HG03432 (cell line): ENCODE measurements around the gene NOX5.

Source experiments
- ATAC-seq: cut with Tn5 transposase; IDR thresholded peaks from one replicate; pipeline ENCODE4 v1.9.1; 2021; ENCODE audit warnings: mild to moderate bottlenecking, moderate library complexity; ENCODE audit not compliant: unreplicated experiment

The NOX5 gene

DNA sequence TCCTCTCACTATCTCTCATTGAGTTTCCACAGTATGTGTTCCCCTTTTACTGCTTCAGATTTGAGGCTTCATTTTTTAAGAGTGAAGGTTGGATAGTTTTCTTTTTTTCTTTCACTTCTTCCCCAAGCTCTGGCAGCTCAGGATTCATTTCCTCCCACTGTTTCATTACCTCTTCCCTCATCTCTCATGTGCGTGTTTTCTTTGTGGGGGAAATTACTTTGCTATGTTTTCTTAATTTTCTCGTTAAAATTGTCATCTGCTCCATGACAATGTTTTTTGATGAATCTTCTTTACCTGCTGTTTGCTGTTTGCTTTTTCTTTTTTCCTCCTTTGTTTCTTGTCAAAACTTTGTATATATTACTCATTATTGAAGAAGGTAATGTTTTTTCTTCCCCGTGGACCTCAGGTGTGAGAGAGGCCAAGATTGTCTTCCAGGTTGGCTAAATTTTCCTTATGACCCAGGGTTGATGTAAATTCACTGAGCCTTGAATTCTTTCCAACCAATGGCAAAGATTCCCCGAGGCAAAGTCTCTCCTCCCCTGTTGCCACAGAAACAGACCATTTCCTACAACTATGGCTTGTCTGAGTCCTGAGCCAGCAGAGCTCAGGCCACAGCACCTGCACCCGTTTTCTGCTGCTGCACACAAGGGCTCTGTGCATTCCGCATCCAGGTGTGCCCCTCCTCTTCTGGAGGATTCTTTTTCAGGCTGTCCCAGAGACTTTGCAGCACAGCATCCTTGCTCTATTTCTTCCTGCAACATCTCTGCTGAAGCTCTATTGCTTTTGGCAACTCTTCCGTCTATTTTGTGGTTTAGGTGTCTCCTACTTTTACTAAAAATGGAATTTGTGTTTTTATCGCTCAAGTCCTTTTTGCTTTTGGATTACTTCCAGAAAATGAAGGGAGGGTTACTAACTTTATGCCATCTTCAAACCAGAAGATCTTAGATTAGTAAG, 66.1 kb downstream of the NOX5 start:
- ATAC-seq = no peak

DNA sequence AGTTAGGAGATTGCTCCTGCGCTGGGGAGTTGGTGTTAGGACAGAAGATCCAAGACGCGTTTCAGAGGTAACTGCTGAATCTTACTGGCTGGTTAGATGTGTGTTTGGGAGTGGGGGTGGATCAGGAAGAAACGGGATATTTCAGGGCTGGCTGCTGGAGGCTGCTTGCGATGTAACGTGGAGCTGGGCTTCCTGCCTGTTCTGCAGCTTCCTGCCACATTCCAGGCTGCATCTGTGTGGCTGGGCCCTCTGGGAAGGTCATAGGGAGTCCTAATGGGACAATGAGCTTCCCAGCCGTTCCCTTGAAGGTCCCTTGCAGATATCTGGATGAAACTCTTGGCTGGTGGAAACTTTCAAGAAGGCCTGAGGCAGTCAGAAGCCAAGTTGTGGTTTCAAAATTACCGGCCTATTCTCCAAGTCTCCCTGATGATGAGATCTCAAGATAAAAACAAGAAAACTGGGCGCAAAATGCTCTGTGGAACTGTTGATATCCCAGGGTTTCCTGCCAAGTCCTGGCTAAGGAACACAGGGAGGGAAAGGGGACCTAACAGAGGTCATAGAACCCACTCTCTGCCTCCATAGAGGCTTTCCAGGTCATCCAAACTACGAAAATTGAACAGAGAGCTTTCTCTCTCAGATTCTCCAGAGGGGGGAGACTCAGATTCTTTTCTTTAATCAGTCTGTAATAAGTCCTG, 67.0 kb downstream of the NOX5 start:
- no peak for ATAC-seq

DNA sequence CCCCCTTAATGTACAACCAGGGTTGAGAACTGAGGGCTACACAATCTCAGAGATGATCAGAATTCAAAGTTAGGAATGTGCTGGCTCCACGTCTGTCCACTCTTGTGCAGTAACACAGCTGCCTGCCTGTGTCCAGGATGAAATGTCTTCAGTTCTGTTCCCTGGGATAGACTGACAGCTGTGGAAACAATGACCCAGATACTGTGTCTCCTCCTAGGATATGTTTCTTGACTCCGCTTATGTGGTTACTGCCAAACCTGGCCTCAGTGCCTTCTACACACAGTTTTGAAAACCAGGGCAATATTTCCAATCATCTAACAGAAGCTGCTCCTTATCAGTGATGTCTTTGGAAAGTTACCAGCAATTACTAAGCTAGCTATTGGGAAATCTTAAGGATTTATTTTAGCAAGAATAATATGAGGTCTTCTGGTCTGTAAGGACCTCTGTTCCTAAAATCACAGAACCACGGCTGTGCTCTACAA, 67.6 kb downstream of the NOX5 start:
- no peak for ATAC-seq

DNA sequence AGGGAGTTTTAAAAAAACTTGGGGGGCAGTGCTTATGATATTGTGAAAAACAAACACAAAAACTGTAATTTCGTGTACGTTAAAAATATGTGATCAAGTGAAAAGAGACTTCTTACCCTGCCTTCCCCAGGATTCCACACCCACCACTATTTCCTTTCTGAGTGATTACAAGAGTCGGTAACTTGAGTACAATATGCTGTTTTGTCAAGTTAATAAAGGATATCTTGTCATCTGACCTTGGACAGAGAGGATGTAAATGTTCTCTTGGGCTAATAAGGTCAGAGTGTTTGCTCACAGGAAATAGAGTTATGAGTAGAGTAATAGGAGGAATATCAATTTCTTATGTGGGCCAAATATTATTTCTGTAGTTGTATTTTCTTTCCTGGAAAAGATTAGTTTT, 68.1 kb downstream of the NOX5 start:
- ATAC-seq = no peak

DNA sequence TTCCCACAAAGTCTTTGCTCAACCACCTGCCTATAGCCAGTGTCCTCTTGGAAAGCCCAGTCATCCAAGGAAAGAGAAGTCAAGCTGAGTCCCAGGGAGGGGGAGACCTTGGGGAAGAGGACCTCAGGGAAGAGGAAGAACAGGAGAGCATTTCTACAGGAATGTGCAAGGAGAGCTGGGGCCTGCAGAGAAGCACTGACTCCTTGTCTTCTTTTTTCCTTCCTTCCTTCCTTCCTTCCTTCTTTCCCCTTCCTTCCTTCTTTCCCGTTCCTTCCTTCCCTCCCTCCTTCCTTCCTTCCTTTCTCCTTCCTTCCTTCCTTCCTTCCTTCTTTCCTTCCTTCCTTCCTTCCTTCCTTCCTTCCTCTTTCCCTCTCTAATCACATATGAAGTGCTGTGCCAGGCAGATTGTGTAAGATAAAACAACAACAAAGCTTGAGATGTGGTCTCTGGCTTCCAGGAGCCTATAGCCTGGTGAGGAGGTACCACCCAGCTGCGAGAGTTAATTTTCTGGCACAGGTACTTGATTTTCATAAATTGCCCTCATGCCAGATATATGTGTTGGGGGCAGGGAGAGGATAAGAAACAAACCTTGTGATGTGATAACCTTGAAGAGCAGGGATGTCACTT, 70.0 kb downstream of the NOX5 start:
- ATAC-seq = no peak

GRCh38 chr15:69085325-69086081, 71.0 kb downstream of the NOX5 start:
- no peak for ATAC-seq

DNA sequence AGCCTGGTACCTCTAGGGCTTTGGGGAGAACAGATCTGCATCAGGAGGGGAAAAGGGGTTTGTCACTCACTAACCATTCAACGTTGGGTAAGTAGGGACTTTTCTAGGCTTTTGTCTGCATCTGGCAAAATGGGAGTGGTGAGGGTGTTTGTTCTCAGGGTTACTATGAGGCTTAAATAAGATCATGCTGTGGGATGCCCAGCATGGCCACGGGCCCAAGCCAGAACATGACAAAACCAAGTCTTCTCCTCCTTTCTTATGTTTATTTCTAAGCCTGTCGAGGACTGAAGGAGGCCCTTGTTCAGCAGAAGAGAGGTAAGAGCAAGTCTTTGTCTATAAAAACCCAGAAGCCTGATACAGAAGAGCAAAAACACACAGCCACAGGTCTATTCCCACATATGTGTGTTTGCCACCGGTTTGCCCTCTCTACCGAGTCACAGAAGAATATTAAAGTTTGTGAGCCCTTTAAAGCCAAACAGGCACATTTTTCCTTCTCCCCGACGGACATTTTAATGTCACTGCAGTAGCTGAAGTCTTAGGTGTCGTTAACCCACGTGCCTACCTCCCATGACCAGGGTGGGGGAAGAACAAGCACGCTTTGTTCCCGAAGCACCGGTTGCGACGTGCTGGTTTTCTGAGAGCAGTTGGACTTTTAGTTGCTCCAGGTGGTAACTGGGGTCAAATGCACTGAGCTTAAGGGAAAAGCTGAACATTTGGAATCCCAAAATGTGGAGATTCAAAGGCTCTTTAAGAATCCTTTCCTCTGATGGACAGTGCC, 72.1 kb downstream of the NOX5 start:
- ATAC-seq = no peak

DNA sequence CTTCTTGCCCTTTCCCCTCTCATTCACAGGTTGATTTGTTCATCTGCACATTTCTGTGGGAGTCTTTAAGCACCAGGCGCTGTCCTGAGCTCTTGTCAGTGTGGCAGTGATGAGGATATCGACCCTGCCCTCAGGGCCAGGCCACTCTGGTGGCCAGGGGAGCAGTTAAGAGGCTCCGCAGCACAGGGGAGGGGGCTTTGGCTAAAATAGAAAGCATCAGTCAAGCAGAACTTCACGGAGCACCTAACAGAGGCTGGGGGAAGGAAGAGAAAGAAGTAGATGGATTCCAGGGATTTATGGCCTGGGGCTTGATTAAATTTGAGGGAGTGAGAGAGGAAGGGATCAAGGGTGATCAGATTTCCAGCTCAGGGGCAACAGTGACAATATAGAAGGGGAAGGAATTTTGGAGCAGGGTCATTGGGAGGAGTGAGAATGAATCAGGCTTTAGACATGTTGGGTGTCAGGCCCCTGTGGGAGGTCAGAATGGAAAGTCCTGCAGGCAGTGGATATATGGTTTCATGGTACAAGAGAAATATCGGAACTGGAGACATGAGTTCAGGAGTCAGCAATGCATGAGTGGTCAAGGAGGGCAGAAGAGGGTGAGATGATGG, 73.0 kb downstream of the NOX5 start:
- ATAC-seq = no peak

DNA sequence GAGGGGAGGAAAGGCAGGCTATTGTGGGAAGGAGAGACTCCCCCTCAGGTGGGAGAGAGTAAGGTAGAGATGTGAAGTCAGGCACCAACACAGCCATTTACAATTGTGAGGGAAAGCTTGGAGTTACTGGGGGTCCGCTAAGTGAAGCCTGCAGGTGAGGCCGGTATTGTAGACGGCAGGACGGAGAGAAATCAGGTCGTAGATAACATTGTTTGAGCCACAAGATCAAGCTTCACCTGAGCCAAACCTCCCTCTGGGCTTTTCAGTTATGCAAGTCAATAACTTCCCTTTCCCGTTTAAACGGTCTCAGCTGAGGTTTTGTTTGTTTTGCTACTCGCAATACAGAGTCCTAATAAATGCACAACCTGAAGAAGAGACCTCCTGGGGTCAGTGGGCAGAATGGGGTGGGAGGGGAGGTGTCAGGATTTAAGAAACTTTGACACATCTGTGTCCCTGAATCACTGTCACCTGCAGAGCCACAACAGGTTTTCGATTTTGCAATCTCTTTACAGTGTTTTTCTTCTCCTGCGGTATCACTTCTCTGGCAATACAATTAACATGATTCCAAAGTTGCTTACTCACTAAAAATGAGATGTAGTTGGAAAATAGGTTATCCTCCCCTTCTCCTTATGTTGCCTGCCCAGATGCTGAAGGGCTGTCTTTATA, 73.9 kb downstream of the NOX5 start:
- no peak for ATAC-seq

DNA sequence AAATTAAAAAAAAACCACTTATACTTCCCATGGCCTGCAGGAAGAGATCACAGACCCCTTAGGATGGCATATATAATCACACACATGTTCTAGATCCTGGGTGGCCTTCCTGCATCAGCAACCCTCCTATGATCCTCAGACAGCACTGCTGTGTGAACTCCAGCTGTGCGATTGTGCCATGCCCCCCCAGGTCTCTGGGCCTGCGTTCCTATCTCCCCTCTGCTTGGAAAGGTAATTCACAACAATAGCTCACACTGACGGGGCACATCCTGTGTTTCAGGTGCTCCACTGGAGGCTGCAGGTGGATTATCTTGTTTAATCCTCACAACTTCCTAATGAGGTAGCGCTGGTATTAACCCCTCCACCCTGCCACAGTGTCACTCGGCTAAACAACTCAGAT, 74.8 kb downstream of the NOX5 start:
- no peak for ATAC-seq

- ATAC-seq = no peak
Observed at GRCh38 chr15:69090197-69090948, 75.9 kb downstream of the NOX5 start.

GRCh38 chr15:69091654-69092053, 77.2 kb downstream of the NOX5 start:
- no peak for ATAC-seq

GRCh38 chr15:69092159-69092558, 77.7 kb downstream of the NOX5 start:
- no peak for ATAC-seq

GRCh38 chr15:69093127-69093526, 78.6 kb downstream of the NOX5 start:
- no peak for ATAC-seq

DNA sequence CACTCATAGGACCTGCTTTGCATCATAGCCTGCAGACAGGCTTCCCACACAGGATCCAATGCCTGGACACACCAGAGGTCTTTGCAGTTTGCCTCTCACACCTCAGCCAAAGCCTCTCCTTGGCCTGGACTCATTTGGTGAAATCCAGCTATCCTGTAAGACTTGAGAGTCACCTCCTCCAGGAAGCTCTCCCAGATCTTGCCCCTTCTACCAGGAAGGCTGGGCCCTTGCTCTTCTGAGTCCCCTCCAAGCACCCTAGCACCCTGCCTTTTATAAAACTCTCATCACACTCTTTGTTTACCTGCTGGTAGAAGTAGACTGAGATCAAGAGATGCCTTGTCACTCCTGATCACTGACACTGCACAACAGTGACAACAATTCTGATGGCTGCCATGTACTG, 79.1 kb downstream of the NOX5 start:
- ATAC-seq = no peak

DNA sequence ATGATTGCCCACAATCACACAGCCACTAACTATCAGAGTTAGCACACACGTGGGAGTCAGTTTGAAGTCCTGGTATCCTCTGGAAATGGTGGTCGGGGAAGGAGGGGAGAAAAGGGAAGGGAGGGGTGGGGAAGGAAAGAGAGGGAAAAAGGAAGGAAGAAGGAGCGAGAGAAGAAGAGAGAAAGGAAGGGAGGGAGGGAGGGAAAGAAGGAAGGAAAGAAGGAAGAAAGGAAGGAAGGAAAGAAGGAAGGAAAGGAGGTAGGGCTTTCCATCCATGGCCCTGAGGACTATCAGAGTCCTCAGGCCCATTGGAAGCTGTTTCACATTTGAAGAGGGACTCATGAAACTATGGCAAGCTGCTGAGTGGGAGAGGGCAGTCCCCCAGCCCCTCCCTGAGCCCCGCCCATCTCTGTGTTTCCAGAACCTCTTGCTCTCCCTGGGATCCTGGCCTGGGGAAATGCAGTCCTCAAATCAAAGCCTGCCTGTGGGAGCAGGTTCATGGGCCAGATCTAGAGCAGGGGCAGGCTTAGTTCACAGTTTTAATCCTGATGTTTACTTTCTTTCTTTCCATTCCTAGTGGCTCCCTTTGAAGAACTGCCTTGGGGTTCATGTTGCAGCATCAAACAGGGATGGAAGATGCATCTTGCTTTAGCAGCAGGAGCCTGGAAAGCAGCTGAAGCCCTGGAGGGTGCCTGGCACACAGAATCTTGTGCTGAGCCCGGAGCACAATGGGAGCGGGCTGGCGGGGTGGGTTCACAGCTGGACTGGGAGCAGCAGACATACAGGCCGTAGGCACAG, 79.8 kb downstream of the NOX5 start:
- no peak for ATAC-seq

DNA sequence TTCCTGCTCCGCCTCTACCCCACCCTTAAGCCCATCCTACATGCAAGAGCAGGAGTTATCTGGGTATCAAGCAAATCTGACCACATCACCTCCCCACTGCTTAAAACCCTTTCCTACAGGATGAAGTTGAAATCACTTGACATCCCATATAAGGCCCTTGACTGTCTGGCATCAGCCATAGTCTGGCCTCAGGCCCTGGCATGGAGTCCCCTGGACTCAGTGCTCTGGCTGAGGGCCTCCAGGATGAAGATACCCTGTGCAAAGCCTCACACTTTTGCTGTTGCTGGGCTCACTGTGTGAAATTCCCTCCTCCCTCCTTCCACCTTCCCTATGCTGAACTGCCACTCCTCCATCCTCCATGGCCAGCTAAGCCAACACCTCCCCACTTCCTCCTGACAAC, 80.8 kb downstream of the NOX5 start:
- ATAC-seq = no peak

DNA sequence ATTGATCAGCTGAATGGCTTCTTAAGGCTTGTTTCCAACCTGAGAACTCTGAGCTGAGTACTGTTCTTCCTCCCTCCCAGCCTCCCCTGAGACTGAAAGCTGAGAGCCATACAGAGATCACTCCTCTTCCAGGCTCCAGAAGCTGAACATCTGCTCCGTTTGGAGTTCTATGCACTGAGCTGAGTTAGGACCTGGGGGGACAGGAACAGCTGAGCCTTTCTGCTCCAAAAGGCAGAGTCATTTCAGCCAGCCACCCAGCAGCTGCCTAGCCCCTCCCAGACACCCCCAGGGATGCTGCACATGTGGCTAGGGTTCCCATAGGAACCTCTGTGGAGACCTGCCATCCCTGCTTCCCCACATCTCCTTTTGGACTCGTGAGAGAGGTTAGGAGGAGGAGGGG, 81.7 kb downstream of the NOX5 start:
- no peak for ATAC-seq
